H1 (cell line): Measurements from ENCODE around the gene KRTCAP2. TPM values are rescaled to one million over a fixed set of nuclear protein-coding genes. Genes with fewer than 3 reads are reported as not detected.
A peak's percentile ranks its signal among the peaks of the same experiment; 100 is the strongest.

ENCODE experiments used
- CTCF ChIA-PET: fragments of 300-600 bp; sonication (Branson Sonifier 250); formaldehyde crosslinking; loops from one replicate; lab custom pipeline; 2021; ENCODE audit not compliant: partially characterized antibody; lab: Charles Lee
- POLR2A ChIA-PET: fragments of 300-600 bp; sonication (Branson Sonifier 250); formaldehyde crosslinking; loops from one replicate; lab custom pipeline; 2021; ENCODE audit warnings: inconsistent platforms; ENCODE audit not compliant: partially characterized antibody; lab: Charles Lee
- DNase-seq, 2 experiments: peaks; one replicate each; pipeline versions ENCODE4 v3.0.0 to v3.0.0-alpha.2; 2010 to 2022; ENCODE audit warnings: low spot score in 2 of 2, low read depth in 1 of 2, mixed read lengths in 1 of 2
- FAIRE-seq: peaks from 2 replicates; lab custom pipeline; 2011; peaks lifted over from hg19 to GRCh38; lab: Jason Lieb, UNC
- H2AFZ ChIP-seq: 2 replicates; pipeline ENCODE4 v1.8.1; 2012; ENCODE audit warnings: low read length, inconsistent platforms
- H2AK5ac ChIP-seq: 2 replicates; pipeline ENCODE4 v1.6.1; 2013; ENCODE audit warnings: low read depth, low read length
- H2BK120ac ChIP-seq: replicated peaks from 2 replicates; pipeline ENCODE3; 2013; ENCODE audit warnings: low read depth, low read length, inconsistent platforms
- H2BK12ac ChIP-seq: 2 replicates; pipeline ENCODE4 v1.6.1; 2013; ENCODE audit warnings: low read depth, low read length
- H2BK15ac ChIP-seq: 2 replicates; pipeline ENCODE4 v1.6.1; 2013; ENCODE audit warnings: low read length
- H2BK20ac ChIP-seq: 2 replicates; pipeline ENCODE4 v1.6.1; 2013; ENCODE audit warnings: low read length
- H2BK5ac ChIP-seq: 2 replicates; pipeline ENCODE4 v1.6.1; 2013; ENCODE audit warnings: low read depth, low read length
- H3K14ac ChIP-seq: 2 replicates; pipeline ENCODE4 v1.6.1; 2013; ENCODE audit warnings: inconsistent platforms; ENCODE audit not compliant: insufficient read length
- H3K18ac ChIP-seq: 2 replicates; pipeline ENCODE4 v1.6.1; 2013; ENCODE audit warnings: low read length; ENCODE audit errors: extremely low read depth
- H3K23ac ChIP-seq: 2 replicates; pipeline ENCODE4 v1.6.1; 2013; ENCODE audit warnings: inconsistent platforms; ENCODE audit not compliant: insufficient read length
- H3K23me2 ChIP-seq: 2 replicates; pipeline ENCODE4 v1.6.1; 2013; ENCODE audit warnings: low read depth, low read length
- H3K27ac ChIP-seq: 2 replicates; pipeline ENCODE4 v1.6.1; 2011; ENCODE audit warnings: low read depth, low read length, inconsistent platforms
- H3K27me3 ChIP-seq, 4 experiments: replicated peaks in 1 of 4; 1 replicate in 1 of 4; 2 replicates in 3 of 4; pipeline versions ENCODE4 v1.6.1 to v1.8.1; 2011 to 2013; ENCODE audit warnings: low read length in 3 of 4, mild to moderate bottlenecking in 3 of 4, inconsistent platforms in 2 of 4, mixed read lengths in 2 of 4, moderate library complexity in 1 of 4; ENCODE audit not compliant: control insufficient read depth in 3 of 4, insufficient read depth in 3 of 4; ENCODE audit errors: extremely low read depth in 1 of 4
- H3K36me3 ChIP-seq, 4 experiments: 2 replicates each; pipeline versions ENCODE4 v1.6.1 to v1.8.1; 2011 to 2013; ENCODE audit warnings: mild to moderate bottlenecking in 4 of 4, low read length in 3 of 4, moderate library complexity in 2 of 4, control low read depth in 1 of 4, inconsistent platforms in 1 of 4; ENCODE audit not compliant: insufficient read depth in 4 of 4, control insufficient read depth in 2 of 4
- H3K4ac ChIP-seq: replicated peaks from 2 replicates; pipeline ENCODE3; 2013; ENCODE audit warnings: low read length, low read depth, mixed read lengths, inconsistent platforms; ENCODE audit not compliant: insufficient read length
- H3K4me1 ChIP-seq, 4 experiments: replicated peaks in 1 of 4; 1 replicate in 1 of 4; 2 replicates in 3 of 4; pipeline versions ENCODE4 v1.6.1 to v1.8.1; 2011 to 2013; ENCODE audit warnings: low read length in 3 of 4, inconsistent platforms in 2 of 4, mixed read lengths in 1 of 4; ENCODE audit not compliant: insufficient read depth in 4 of 4, control insufficient read depth in 3 of 4
- H3K4me2 ChIP-seq, 2 experiments: 2 replicates each; pipeline versions ENCODE4 v1.6.1 to v1.8.1; 2011 to 2013; ENCODE audit warnings: low read depth in 2 of 2, low read length in 2 of 2, control low read depth in 1 of 2, inconsistent platforms in 1 of 2, mild to moderate bottlenecking in 1 of 2; ENCODE audit not compliant: insufficient read depth in 1 of 2
- H3K4me3 ChIP-seq, 4 experiments: fragments of 200-600, 300-600 bp in 1 of 4; sonication (generic), shearing (Covaris generic), sonication (Bioruptor Twin) in 1 of 4; 2 replicates each; pipeline versions ENCODE4 v1.5.1 to v1.8.1; 2011 to 2016; ENCODE audit warnings: low read length in 4 of 4, low read depth in 3 of 4, control low read depth in 2 of 4, inconsistent platforms in 2 of 4, mild to moderate bottlenecking in 2 of 4, mixed read lengths in 1 of 4, moderate library complexity in 1 of 4; ENCODE audit not compliant: insufficient read depth in 2 of 4; ENCODE audit errors: extremely low read depth in 1 of 4
- H3K56ac ChIP-seq: replicated peaks from 2 replicates; pipeline ENCODE3; 2013; ENCODE audit warnings: low read depth, mild to moderate bottlenecking, mixed read lengths, low read length, inconsistent platforms; ENCODE audit not compliant: insufficient read length
- H3K79me1 ChIP-seq: 2 replicates; pipeline ENCODE4 v1.6.1; 2013; ENCODE audit warnings: low read depth, low read length, control low read depth
- H3K79me2 ChIP-seq, 2 experiments: 2 replicates each; pipeline versions ENCODE4 v1.6.1 to v1.8.1; 2012 to 2013; ENCODE audit warnings: low read length in 2 of 2, mild to moderate bottlenecking in 2 of 2, inconsistent platforms in 1 of 2; ENCODE audit not compliant: insufficient read depth in 2 of 2, control insufficient read depth in 1 of 2
- H3K9ac ChIP-seq, 4 experiments: replicated peaks in 1 of 4; 1 replicate in 1 of 4; 2 replicates in 3 of 4; pipeline versions ENCODE4 v1.6.1 to v1.8.1; 2011 to 2013; ENCODE audit warnings: low read depth in 3 of 4, low read length in 3 of 4, control low read depth in 2 of 4, mild to moderate bottlenecking in 2 of 4, moderate library complexity in 2 of 4, inconsistent platforms in 1 of 4; ENCODE audit errors: extremely low read depth in 1 of 4
- H3K9me3 ChIP-seq, 2 experiments: 2 replicates each; pipeline versions ENCODE4 v1.6.1 to v1.8.1; 2012 to 2013; ENCODE audit warnings: mild to moderate bottlenecking in 2 of 2, moderate library complexity in 2 of 2, control low read depth in 1 of 2, inconsistent platforms in 1 of 2, low read depth in 1 of 2, low read length in 1 of 2, mixed read lengths in 1 of 2; ENCODE audit not compliant: insufficient read depth in 2 of 2
- H4K20me1 ChIP-seq, 2 experiments: replicated peaks in 1 of 2; 2 replicates each; pipeline versions ENCODE3 to v1.8.1; 2011 to 2013; ENCODE audit warnings: inconsistent platforms in 2 of 2, low read length in 2 of 2, mild to moderate bottlenecking in 1 of 2; ENCODE audit not compliant: insufficient read depth in 2 of 2, control insufficient read depth in 1 of 2
- H4K5ac ChIP-seq: 2 replicates; pipeline ENCODE4 v1.6.1; 2013; ENCODE audit warnings: low read length, low read depth, mixed read lengths, inconsistent platforms; ENCODE audit not compliant: insufficient read length
- H4K8ac ChIP-seq: 2 replicates; pipeline ENCODE4 v1.8.0; 2013; ENCODE audit warnings: mild to moderate bottlenecking, moderate library complexity, low read length, inconsistent platforms; ENCODE audit not compliant: insufficient read depth; ENCODE audit errors: extremely low read depth
- H4K91ac ChIP-seq: replicated peaks from 2 replicates; pipeline ENCODE3; 2013; ENCODE audit warnings: low read length, mixed read lengths, inconsistent platforms; ENCODE audit not compliant: insufficient read length
- CTBP2 ChIP-seq: IDR thresholded peaks from 2 replicates; pipeline ENCODE4 v1.7.0; 2011; ENCODE audit warnings: borderline replicate concordance, mild to moderate bottlenecking, moderate library complexity, mixed read lengths, low read length; ENCODE audit not compliant: insufficient read depth, insufficient read length
- KDM5A ChIP-seq: fragments of 200-600 bp; IDR thresholded peaks from 2 replicates; pipeline ENCODE4 v1.7.1; 2012; ENCODE audit warnings: mild to moderate bottlenecking, low read length, inconsistent platforms, mixed read lengths
- WGBS, 2 experiments: shearing (Covaris generic) in 1 of 2; methylation state at CpG; one replicate each; pipeline versions ENCODE4 v1.1.6 to v1.1.7; 2013 to 2015; ENCODE audit warnings: low lambda C conversion rate in 2 of 2, mixed read lengths in 2 of 2, inconsistent platforms in 1 of 2, low coverage in 1 of 2, missing lambda C conversion rate in 1 of 2; ENCODE audit not compliant: insufficient replicate concordance in 2 of 2, insufficient coverage in 1 of 2, insufficient read length in 1 of 2; ENCODE audit errors: extremely low coverage in 1 of 2, missing lambda C conversion rate in 1 of 2; 5-methylcytosine and 5-hydroxymethylcytosine counted together
- polyA plus RNA-seq, 7 experiments: library from polyadenylated mRNA; depleted of rRNA in 3 of 7; stranded (reverse) in 5 of 7; unstranded in 2 of 7; fragments of >200 nt in 5 of 7; fragments of 200-250 nt in 2 of 7; gene quantifications; 1 replicate in 5 of 7; 2 replicates in 1 of 7; 4 replicates in 1 of 7; pipeline versions ENCODE4 v1.2.1 to v1.2.3, GENCODE V29; 2011 to 2013; ENCODE audit warnings: missing spikeins in 2 of 7, mixed read lengths in 2 of 7
- total RNA-seq: library from RNA; stranded (reverse); fragmentation: NEBNext Ultra II Directional; extraction: Animal tissue kit (Norgen Biotek cat#: 25700); gene quantifications from 2 replicates; pipeline ENCODE4 v1.2.1, GENCODE V29; 2021

KRTCAP2 gene
- total and polyA plus RNA-seq, 2 of the 8 experiments (the other 6 are each of a cell fraction or from before 2014, with no cell fraction given) = 146 to 317 TPM

DNA sequence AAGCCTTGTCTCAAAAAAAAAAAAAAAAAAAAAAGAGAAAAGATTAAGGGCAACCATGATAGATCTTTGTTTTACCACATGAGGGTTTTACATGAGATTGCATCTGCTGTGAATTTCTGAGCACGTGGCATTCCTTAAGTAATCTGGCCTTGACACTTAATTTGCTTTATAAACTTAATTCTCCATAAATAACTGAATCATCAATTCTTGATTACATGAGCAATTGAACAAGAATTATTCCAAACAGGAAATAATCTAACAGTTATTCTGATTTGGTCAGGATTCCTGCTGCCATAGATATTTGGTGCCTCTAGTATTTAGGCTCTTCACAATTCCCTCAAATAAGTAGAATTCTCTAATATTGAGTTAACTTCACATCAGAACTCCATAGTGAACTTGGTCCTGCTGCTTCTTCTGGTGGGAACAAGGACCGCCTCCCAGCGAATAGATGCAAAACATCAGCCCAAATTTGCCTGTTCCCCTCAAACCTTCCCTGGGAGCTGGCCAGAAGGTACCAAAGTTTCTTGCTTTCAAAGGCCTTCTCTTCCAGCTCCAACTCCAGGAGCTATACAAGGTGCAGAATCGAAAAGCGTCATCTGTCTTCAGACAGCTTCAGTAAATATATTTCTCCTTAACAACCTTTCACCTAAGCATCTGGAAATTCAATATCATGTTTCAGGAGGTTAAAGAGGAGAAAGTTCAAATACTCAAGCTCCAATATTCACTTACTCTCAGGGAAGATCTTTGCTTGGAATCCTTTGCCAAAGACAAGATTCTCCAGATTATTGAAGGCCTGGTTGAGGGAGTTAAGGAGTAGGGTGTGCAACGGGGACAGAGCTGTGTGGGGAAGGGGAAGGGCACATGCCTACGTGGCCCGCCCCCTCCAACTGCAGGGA, 1.0 kb downstream of the KRTCAP2 start:
- no peak overlapping the region for H2AK5ac ChIP-seq
- no peak overlapping the region for H2BK120ac ChIP-seq
- H2BK15ac ChIP-seq = no peak overlapping the region
- peak overlapping the region; percentile 88 for H4K5ac ChIP-seq
- peak overlapping the region; percentile 77; the same call in 1 of the 2 replicates for H2BK5ac ChIP-seq
- peak overlapping the region; percentile 27 for H4K91ac ChIP-seq
- H3K36me3 ChIP-seq = peaks cover 3 to 13% (median 7%) of the 10 kb centered on the region in 4 experiments; a peak in 6 of 8 replicates
- no peak overlapping the region for H3K27ac ChIP-seq
- peaks cover 15% of the 10 kb centered on the region for H3K23me2 ChIP-seq
- no peak overlapping the region for H3K14ac ChIP-seq
- no peak overlapping the region; the same call in 1 of the 2 replicates for H2AFZ ChIP-seq
- H3K56ac ChIP-seq = no peak overlapping the region
- peaks cover 0 to 16% of the 10 kb centered on the region in 2 experiments; a peak in 2 of 4 replicates for H3K79me2 ChIP-seq
- FAIRE-seq = no peak
- CTCF ChIA-PET = interaction anchor here (0.7 to 12.4 kb wide), 24 partner anchors 14 to 121 kb away, joined by 3 to 215 read pairs (median 5); partner anchors contain the start of genes DPM3, EFNA1, EFNA4 and SLC50A1
- H3K4me2 ChIP-seq = peak overlapping the region; percentile 37 to 90
- POLR2A ChIA-PET = interaction anchor here (0.8 to 20.5 kb wide), 17 partner anchors 14 to 106 kb away, joined by 3 to 512 read pairs (median 4); partner anchors contain the start of genes CLK2, DPM3, MTX1 and THBS3
- WGBS, 2 experiments = 58% methylated on average over 8 of the region's 8 CpGs; no CpG with 5 or more reads in 1 of the 2 experiments
- peak overlapping the region; percentile 91; the same call in 1 of the 2 replicates for H4K8ac ChIP-seq
- no peak overlapping the region for H3K23ac ChIP-seq
- DNase-seq = no peak
- peak; percentile 5; the same call in 1 of the 2 replicates for TF ChIP-seq KDM5A
- TF ChIP-seq CTBP2 = no peak
- H3K79me1 ChIP-seq = no peaks in the 10 kb centered on the region; the same call in 1 of the 2 replicates
- peaks cover 3 to 28% (median 10%) of the 10 kb centered on the region in 4 experiments for H3K4me1 ChIP-seq
- H3K18ac ChIP-seq = peak overlapping the region; percentile 64
- no peak overlapping the region for H2BK20ac ChIP-seq
- peak overlapping the region; percentile 54 to 95 (median 86) for H3K4me3 ChIP-seq
- H3K9ac ChIP-seq = peak overlapping the region in 3 of 4 experiments; percentile 1 to 66 (median 49); a peak in 5 of 7 replicates
- no peaks in the 10 kb centered on the region for H3K27me3 ChIP-seq
- H4K20me1 ChIP-seq = peaks cover 2 to 6% of the 10 kb centered on the region in 2 experiments
- peak overlapping the region; percentile 33 for H3K4ac ChIP-seq
- H3K9me3 ChIP-seq = no peaks in the 10 kb centered on the region
- H2BK12ac ChIP-seq = peak overlapping the region; percentile 53; the same call in 1 of the 2 replicates
